Frontal cortex (tissue), 4 donors: Measurements from ENCODE around the gene STXBP3. TPM values are rescaled to one million over a fixed set of nuclear protein-coding genes. Genes with fewer than 3 reads are reported as not detected.
"Not testable (repeated sequence)": the region's sequence is repeated elsewhere in the genome, so short reads cannot be mapped to it uniquely, and the experiment has no call there.

ENCODE experiments used
- DNase-seq, 2 donors: peaks; one replicate each; pipeline ENCODE4 v3.0.0; 2012; ENCODE audit warnings: low spot score in 2 of 2
- FAIRE-seq: peaks from 2 replicates; lab custom pipeline; 2012; peaks lifted over from hg19 to GRCh38; lab: Jason Lieb, UNC
- total RNA-seq: library from RNA; depleted of rRNA; stranded (reverse); fragments of >200 nt; gene quantifications from one replicate; pipeline ENCODE4 v1.2.3, GENCODE V29; 2014
- donor health status: control.
- donor health status: control.
- donor health status: control.

STXBP3 gene
- total RNA-seq, 1 donor from 2014 or later: 31.0 TPM

- no peak for DNase-seq
Observed at GRCh38 chr1:108725906-108726305, 20.6 kb upstream of the STXBP3 start.

GRCh38 chr1:108728327-108728923 lies 18.0 kb upstream of the STXBP3 start:
- FAIRE-seq (no peak), DNase-seq (no peak)

More at GRCh38 chr1:108725906-108726305, 20.6 kb upstream of the STXBP3 start:
- no peak for FAIRE-seq

- DNase-seq (no peak), FAIRE-seq (no peak)
Observed at GRCh38 chr1:108729481-108729880, 17.0 kb upstream of the STXBP3 start.

- no peak for FAIRE-seq
- DNase-seq: no peak
Observed at GRCh38 chr1:108732398-108732797, 14.1 kb upstream of the STXBP3 start.

- no peak for DNase-seq
Observed at GRCh38 chr1:108734171-108734865, 12.2 kb upstream of the STXBP3 start.

GRCh38 chr1:108742253-108742652 lies 4.2 kb upstream of the STXBP3 start:
- no peak for DNase-seq
- FAIRE-seq: no peak

More at GRCh38 chr1:108734171-108734865, 12.2 kb upstream of the STXBP3 start:
- FAIRE-seq: no peak

GRCh38 chr1:108745980-108746381 lies 493 bp upstream of the STXBP3 start:
- FAIRE-seq (no peak), DNase-seq (no peak)

- FAIRE-seq: no peak
- peak; percentile 40 to 41 for DNase-seq
Observed at GRCh38 chr1:108747171-108747850, 837 bp downstream of the STXBP3 start.

GRCh38 chr1:108747898-108748297 lies 1.4 kb downstream of the STXBP3 start:
- FAIRE-seq: no peak

GRCh38 chr1:108749081-108749480 lies 2.6 kb downstream of the STXBP3 start:
- DNase-seq (no peak), FAIRE-seq (no peak)

More at GRCh38 chr1:108747898-108748297, 1.4 kb downstream of the STXBP3 start:
- DNase-seq: no peak

- no peak for DNase-seq
- FAIRE-seq: no peak
Observed at GRCh38 chr1:108750476-108751181, 4.2 kb downstream of the STXBP3 start.

GRCh38 chr1:108753363-108753762 lies 6.9 kb downstream of the STXBP3 start:
- DNase-seq (no peak), FAIRE-seq (peak; percentile 15)

GRCh38 chr1:108758796-108759195 lies 12.3 kb downstream of the STXBP3 start:
- FAIRE-seq: peak; percentile 53
- DNase-seq: no peak

- DNase-seq (no peak), FAIRE-seq (no peak)
Observed at GRCh38 chr1:108767115-108767514, 20.6 kb downstream of the STXBP3 start.

- FAIRE-seq: no peak
- DNase-seq: no peak
Observed at GRCh38 chr1:108767708-108768107, 21.2 kb downstream of the STXBP3 start.

- DNase-seq (no peak), FAIRE-seq (no peak)
Observed at GRCh38 chr1:108777839-108778238, 31.4 kb downstream of the STXBP3 start.

GRCh38 chr1:108779455-108779854 lies 33.0 kb downstream of the STXBP3 start:
- no peak for DNase-seq
- FAIRE-seq: no peak

- FAIRE-seq: no peak
- DNase-seq: no peak
Observed at GRCh38 chr1:108780937-108781574, 34.6 kb downstream of the STXBP3 start.

- FAIRE-seq, DNase-seq: not testable (repeated sequence)
Observed at GRCh38 chr1:108781575-108781944, 35.1 kb downstream of the STXBP3 start.

GRCh38 chr1:108785264-108785663 lies 38.8 kb downstream of the STXBP3 start:
- DNase-seq: no peak
- no peak for FAIRE-seq
